Glutamatergic neuron (in vitro differentiated cells): Measurements from ENCODE around the gene COPB2. TPM values are rescaled to one million over a fixed set of nuclear protein-coding genes. Genes with fewer than 3 reads are reported as not detected.

Experiments used
- DNase-seq: peaks from one replicate; pipeline ENCODE4 v3.0.0; 2022
- H3K27ac Mint-ChIP-seq: one replicate; pipeline ENCODE4 v1.8.0; 2020; ENCODE audit warnings: mild to moderate bottlenecking, mixed read lengths, inconsistent platforms; ENCODE audit not compliant: unreplicated experiment
- H3K27me3 Mint-ChIP-seq: one replicate; pipeline ENCODE4 v1.8.0; 2020; ENCODE audit warnings: mild to moderate bottlenecking, moderate library complexity, mixed read lengths, inconsistent platforms; ENCODE audit not compliant: unreplicated experiment
- H3K36me3 Mint-ChIP-seq: one replicate; pipeline ENCODE4 v1.8.0; 2020; ENCODE audit warnings: mild to moderate bottlenecking, mixed read lengths, inconsistent platforms; ENCODE audit not compliant: unreplicated experiment
- H3K4me1 Mint-ChIP-seq: one replicate; pipeline ENCODE4 v1.8.0; 2020; ENCODE audit warnings: mild to moderate bottlenecking, low read depth, mixed read lengths, inconsistent platforms; ENCODE audit not compliant: unreplicated experiment
- H3K4me3 Mint-ChIP-seq: one replicate; pipeline ENCODE4 v1.8.0; 2020; ENCODE audit warnings: mild to moderate bottlenecking, mixed read lengths, inconsistent platforms; ENCODE audit not compliant: unreplicated experiment
- H3K9me3 Mint-ChIP-seq: one replicate; pipeline ENCODE4 v1.8.0; 2020; ENCODE audit warnings: mild to moderate bottlenecking, moderate library complexity, mixed read lengths, inconsistent platforms; ENCODE audit not compliant: unreplicated experiment
- total RNA-seq: library from RNA; stranded (reverse); fragmentation: NEBNext Ultra II Directional; extraction: Animal tissue kit (Norgen Biotek cat#: 25700); gene quantifications from one replicate; pipeline ENCODE4 v1.2.1, GENCODE V29; 2021; ENCODE audit not compliant: unreplicated experiment
- TF ChIP-seq, protein P1 (sequence below): fragments of 200-600 bp; sonication (generic); IDR thresholded peaks from one replicate; pipeline ENCODE4 v1.5.0; 2021; ENCODE audit not compliant: partially characterized antibody, unreplicated experiment

The COPB2 gene
- total RNA-seq, 1 donor from 2014 or later, result 127 TPM

DNA sequence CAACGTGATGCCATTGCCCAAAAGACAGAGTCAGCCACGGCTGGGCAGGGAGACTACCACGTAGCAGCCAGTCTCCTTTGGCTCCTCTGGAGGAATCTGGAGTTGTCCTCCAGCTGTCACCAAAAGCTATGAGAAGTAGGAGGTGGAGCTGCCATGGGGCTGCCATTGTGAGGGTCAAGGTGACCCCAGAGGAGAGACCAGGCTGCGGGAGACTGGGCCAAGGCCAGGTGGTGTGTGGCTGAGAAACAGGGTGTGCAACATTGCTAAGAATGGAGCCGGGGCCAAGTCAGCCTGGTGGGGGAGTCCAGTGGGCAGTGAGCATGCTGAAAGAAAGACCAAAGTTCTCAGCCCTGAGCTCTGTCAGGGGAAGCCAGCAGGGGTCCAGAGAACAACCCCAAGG, 75.5 kb downstream of the COPB2 start:
- no peak for DNase-seq
- Mint-ChIP-seq H3K36me3 (no peaks in the 10 kb centered on the region), H3K9me3 (no peaks in the 10 kb centered on the region), H3K27me3 (peaks cover 3% of the 10 kb centered on the region), H3K27ac (no peak overlapping the region), H3K4me3 (no peak overlapping the region), H3K4me1 (no peaks in the 10 kb centered on the region)
- TF ChIP-seq, protein P1, sequence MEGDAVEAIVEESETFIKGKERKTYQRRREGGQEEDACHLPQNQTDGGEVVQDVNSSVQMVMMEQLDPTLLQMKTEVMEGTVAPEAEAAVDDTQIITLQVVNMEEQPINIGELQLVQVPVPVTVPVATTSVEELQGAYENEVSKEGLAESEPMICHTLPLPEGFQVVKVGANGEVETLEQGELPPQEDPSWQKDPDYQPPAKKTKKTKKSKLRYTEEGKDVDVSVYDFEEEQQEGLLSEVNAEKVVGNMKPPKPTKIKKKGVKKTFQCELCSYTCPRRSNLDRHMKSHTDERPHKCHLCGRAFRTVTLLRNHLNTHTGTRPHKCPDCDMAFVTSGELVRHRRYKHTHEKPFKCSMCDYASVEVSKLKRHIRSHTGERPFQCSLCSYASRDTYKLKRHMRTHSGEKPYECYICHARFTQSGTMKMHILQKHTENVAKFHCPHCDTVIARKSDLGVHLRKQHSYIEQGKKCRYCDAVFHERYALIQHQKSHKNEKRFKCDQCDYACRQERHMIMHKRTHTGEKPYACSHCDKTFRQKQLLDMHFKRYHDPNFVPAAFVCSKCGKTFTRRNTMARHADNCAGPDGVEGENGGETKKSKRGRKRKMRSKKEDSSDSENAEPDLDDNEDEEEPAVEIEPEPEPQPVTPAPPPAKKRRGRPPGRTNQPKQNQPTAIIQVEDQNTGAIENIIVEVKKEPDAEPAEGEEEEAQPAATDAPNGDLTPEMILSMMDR, result no peak

DNA sequence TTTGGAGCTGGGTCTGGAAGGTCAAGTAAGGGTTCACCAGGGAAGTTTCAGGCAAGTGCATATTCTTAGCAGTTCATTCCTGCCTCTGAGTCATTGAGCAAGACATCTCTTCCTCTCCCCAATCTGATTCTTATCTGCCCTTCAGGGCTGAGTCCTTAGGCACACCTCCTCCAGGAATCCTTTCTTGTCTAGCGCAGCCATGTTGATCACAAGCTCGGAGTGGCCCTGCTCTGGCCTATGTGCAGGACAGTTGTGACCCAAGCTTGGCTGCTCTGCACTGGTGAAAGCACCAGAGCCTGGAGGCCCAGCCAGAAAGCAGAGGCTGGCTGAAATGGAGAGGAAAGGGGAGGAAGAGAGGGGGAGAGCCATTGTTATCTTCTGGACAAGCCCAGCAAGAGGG, 76.5 kb downstream of the COPB2 start:
- Mint-ChIP-seq H3K27ac (no peak overlapping the region), H3K9me3 (no peaks in the 10 kb centered on the region), H3K27me3 (peaks cover 3% of the 10 kb centered on the region), H3K4me1 (no peaks in the 10 kb centered on the region), H3K4me3 (no peak overlapping the region), H3K36me3 (no peaks in the 10 kb centered on the region)
- no peak for DNase-seq
- TF ChIP-seq, protein P1, result no peak

- TF ChIP-seq, protein P1, result no peak
- DNase-seq, result no peak
- Mint-ChIP-seq H3K4me3 (no peak overlapping the region), H3K27me3 (peaks cover 3% of the 10 kb centered on the region), H3K9me3 (no peaks in the 10 kb centered on the region), H3K36me3 (no peaks in the 10 kb centered on the region), H3K4me1 (no peaks in the 10 kb centered on the region), H3K27ac (no peak overlapping the region)
Observed at GRCh38 chr3:139312416-139312815, 77.0 kb downstream of the COPB2 start.

- no peak for DNase-seq
- no peak overlapping the region for H3K4me3 Mint-ChIP-seq
- no peaks in the 10 kb centered on the region for H3K36me3 Mint-ChIP-seq
- H3K9me3 Mint-ChIP-seq, result no peaks in the 10 kb centered on the region
- no peak overlapping the region for H3K27ac Mint-ChIP-seq
- H3K27me3 Mint-ChIP-seq, result peaks cover 3% of the 10 kb centered on the region
- no peaks in the 10 kb centered on the region for H3K4me1 Mint-ChIP-seq
- TF ChIP-seq, protein P1, result no peak
Observed at GRCh38 chr3:139311557-139311956, 77.9 kb downstream of the COPB2 start.

- Mint-ChIP-seq H3K27ac (no peak overlapping the region), H3K36me3 (no peaks in the 10 kb centered on the region), H3K9me3 (no peaks in the 10 kb centered on the region), H3K4me1 (no peaks in the 10 kb centered on the region), H3K4me3 (no peak overlapping the region), H3K27me3 (peaks cover 3% of the 10 kb centered on the region)
- TF ChIP-seq, protein P1, result no peak
- DNase-seq, result no peak
Observed at GRCh38 chr3:139310474-139310933, 78.9 kb downstream of the COPB2 start.
